Measurements from ENCODE around the gene MITF.
"Not testable (repeated sequence)": the region's sequence is repeated elsewhere in the genome, so short reads cannot be mapped to it uniquely, and the experiment has no call there.

MITF gene

DNA sequence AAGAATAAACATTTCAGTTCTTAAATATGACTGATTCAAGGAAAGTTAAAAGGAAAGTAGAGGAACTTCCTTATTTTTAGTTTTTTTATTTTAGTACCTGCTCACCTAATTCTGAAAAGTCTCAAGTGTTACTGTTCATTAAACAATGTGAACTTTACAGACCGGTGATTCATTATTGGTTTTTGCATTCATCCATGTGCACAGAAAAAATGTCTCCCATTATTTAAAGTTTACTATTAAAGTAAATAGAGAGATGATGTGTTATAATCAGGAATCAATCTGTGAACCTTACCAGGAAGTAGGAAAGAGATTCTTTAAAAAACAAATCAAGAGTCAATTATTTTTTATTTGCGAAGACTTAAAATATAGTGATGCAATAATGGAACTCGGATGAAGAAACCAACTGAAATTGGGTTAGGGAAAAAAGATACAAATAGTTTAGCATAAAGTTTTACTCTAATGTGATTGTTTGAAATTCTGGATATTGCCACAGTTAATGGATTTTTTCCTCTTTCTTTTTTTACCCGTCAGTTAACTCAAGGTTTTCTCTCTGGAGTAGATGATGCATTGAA lies 140.9 kb downstream of the MITF start:
- no peak for FAIRE-seq

DNA sequence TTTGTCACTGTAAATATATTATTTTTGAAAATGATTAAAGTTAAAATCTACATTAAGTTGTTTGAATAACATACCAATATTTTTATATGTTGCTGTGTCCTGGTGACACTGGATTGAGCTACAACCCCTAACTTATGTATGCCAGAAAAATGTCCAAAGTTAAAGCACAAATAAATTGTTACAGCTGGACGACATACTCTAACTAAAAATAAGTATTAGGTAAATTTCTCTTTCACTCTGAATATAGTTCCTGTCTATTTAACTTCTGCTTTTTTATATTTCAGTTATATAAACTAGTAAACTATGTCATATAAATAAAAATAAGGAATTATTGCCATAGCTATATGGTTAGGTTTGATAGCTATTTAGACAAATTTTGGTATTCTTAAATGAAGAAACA lies 141.8 kb downstream of the MITF start:
- no peak for FAIRE-seq

GRCh38 chr3:69881756-69882428 lies 142.6 kb downstream of the MITF start:
- FAIRE-seq: no peak

DNA sequence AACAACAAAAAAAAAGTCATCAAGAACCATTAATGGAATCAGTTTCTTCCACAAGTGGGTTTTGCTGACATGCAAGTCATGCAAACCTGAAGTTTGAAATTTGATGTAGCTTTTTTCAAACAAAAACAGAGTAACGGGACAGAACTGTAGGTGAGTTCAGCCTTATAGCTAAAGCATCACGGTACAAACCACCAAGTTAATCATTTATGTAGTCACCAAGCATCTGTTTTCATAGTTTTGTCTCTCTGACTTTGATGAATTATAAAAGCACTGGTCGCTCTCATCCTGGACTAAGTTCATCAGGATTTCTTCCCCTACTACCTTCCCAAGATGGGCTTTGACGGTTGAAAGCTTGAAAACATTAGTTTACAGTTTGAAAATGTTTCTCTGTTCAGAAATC lies 143.3 kb downstream of the MITF start:
- FAIRE-seq: no peak

DNA sequence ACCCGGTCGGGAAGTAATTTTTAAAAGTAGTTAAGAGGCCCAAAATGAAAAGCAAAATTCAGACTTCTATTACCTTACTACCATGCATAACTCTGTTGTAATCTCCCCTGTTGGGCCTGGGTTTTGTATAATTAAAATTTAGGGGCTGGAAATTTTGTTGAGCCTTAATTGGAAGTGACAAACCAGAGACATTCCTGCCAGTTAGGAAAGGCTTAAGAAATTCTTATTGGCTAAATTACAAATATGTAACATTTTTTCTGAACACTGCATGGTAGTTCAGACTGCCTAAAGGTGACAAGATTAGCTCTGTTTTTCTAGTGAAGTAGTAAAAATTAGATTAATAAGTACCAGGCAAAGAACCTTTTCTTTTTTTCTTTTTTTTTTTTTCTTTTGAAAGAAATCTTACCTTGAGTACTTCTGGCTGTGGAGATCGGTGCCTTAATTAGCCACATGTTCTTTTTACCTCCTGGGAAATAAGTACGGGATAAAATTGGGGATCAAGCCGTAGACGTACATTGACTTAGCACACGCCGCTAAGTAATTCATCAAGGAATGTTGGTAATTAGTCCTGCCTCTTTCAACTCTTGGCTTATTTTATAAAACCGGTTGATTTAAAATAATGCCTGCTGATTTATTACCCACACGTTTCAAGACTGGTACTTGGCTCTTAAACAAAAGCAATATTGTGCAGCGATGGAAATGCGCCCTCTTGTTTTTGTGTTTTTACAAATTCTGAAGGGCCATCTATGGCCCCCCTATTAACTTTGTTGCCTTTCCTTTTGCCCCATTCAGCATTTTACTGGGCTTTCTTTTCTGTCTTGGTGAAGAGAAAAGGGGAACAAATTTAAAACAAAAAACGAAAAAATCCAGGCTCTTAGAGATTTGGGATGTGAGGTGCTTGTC lies 149.0 kb downstream of the MITF start:
- no peak for FAIRE-seq

DNA sequence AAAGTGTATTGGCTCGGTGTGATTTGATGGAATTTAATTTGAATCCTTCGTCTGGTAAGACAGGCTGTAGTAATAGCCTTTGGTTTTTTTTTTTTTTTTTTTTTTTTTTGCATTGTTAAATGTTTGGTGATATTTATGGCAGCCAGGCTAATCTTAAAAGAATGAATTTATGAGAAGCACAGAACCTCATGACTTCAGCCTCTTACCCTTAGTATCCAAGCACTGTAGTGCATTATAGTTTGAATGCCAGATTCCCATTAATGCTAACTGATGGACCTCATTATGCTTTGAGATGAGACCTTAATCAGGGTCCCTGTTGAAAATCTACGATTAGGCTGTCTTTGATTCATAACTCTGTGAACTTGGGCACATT lies 149.7 kb downstream of the MITF start:
- FAIRE-seq: no peak

- FAIRE-seq: no peak
Measured at GRCh38 chr3:69890084-69890483, 150.8 kb downstream of the MITF start.

GRCh38 chr3:69890691-69891090 lies 151.4 kb downstream of the MITF start:
- FAIRE-seq: no peak

- FAIRE-seq: no peak
Measured at GRCh38 chr3:69892706-69893105, 153.4 kb downstream of the MITF start.

DNA sequence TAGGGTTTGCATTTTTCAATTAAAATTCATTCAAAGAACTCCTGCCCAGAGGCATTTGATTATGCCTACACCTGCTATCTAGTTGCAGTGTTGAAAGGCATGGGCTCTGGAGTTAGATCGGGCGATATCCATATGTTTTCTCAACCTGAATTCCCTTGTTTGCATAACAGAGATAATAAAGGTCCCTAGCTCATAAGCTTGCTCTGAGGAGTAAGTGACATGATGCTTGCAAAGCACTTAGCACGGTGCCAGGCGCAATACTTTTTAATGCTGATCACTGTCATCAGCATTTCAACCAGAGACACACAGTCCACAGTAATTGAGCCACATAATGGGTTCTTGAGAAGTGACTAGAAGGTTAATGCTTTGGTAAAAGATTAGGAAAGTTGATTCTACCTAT lies 154.0 kb downstream of the MITF start:
- no peak for FAIRE-seq

DNA sequence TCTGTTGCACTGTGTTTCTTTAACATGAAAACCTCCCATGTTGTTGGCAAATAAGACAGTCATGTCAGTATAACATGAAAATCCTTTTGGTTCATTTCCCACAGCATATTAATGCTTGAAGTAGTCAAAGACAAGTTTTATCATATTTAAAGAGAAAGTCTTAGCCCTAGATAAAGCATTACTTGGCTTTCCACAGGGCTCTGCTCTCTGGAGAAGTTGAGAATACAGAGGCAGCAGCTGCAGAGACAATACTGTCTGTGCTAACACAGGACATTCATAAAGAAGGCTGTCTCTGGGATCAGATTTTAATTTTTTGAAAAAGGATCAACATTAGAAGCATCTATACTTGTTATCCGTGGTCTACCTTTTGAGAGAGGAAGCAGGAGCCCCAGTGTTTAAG lies 156.8 kb downstream of the MITF start:
- no peak for FAIRE-seq

DNA sequence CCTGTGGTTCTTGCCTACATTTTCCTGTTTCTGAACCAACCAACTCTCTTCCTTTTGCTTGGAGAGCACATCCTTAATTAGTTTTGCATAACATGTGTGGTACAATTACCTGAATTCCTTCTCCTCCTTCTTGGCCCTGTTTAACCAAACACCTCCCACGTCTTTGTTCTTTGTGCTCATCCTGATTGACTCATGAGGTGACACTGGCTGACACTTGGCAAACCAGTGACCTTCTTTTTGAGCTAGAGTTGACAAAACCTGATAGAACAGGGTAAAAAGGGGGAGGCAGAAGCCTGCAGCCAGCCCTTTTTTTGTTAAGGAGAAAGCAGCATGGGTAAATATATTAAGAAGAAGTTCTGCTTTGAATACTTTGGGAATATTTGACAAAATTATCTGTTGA lies 161.1 kb downstream of the MITF start:
- FAIRE-seq: no peak

GRCh38 chr3:69901802-69902201 lies 162.5 kb downstream of the MITF start:
- no peak for FAIRE-seq

- FAIRE-seq: no peak
Measured at GRCh38 chr3:69902386-69902785, 163.1 kb downstream of the MITF start.

GRCh38 chr3:69906351-69906966 lies 167.2 kb downstream of the MITF start:
- FAIRE-seq: no peak

GRCh38 chr3:69907554-69907953 lies 168.3 kb downstream of the MITF start:
- no peak for FAIRE-seq

DNA sequence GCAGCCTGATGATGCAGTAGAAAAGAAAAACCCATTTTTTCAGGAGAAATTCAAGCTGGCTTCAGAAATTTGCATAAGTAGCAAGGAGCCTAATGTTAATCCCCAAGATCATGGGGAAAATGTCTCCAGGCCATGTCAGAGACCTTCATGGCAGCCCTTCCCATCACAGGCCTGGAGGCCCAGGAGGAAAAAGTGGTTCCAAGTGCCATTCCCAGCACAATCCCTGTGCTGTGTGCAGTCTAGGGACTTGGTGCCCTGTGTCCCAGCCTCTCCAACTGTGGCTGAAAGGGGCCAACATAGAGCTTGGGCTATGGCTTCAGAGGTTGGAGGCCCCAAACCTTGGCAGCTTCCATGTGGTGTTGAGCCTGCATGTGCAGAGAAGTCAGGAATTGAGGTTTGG lies 170.6 kb downstream of the MITF start:
- FAIRE-seq: not testable (repeated sequence)

DNA sequence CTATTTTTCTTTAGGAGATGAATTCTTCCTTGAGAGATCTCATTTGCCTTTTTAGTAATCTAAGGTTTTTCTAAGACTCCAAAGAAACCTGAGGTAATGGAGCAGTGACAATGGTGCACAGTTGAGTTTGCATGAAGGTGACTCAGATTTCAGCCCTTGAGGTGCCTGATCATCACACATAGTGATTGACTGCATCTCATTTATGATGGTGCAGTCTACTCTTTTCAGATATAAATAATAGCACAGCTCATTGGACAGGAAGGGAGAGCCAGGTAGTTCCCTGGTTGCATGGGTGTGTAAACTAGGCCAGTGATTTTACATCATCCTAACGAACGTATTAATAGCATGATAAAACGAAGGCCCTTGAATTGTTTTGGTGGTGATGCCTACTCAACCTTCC lies 174.2 kb downstream of the MITF start:
- no peak for FAIRE-seq

GRCh38 chr3:69914395-69914794 lies 175.1 kb downstream of the MITF start:
- FAIRE-seq: no peak

DNA sequence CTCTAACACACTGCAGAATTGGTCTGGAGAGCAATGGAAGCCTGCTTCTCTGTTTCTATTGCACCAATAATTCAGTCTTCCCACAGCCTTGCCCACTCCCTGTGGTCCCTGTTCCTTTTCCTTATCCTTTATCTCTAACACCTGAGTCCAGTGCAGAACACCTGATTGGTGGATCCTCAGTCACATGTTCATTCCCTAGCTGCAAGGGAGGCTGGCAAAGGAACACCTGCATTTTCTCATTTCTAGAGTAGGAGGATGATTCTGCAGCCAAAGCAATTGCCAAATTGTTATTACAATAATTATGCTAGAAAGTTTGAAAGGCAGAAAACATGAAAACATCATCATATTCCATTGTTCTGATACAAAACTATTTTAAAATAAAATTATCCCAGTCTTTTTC lies 176.5 kb downstream of the MITF start:
- no peak for FAIRE-seq

DNA sequence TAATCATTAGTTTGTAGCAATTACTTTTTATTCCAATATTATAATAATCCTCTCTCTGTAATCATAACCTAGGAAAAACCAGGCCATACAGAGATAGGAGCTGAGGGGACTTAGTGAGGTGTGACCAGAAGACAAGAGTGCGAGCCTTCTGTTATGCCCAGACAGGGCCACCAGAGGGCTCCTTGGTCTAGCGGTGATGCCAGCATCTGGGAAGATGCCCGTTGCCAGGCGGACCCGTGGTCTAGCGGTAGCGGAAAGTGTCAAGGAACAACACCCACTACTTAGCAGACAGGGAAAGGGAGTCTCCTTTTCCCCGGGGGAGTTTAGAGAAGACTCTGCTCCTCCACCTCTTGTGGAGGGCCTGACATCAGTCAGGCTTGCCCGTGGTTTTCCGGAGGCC lies 180.7 kb downstream of the MITF start:
- not testable (repeated sequence) for FAIRE-seq

- FAIRE-seq: no peak
Measured at GRCh38 chr3:69921651-69922050, 182.4 kb downstream of the MITF start.

GRCh38 chr3:69922521-69923000 lies 183.3 kb downstream of the MITF start:
- no peak for FAIRE-seq

GRCh38 chr3:69925506-69925905 lies 186.2 kb downstream of the MITF start:
- FAIRE-seq: no peak

All from TTC549 (cell line).